NCI-H2227 (cell line): ENCODE measurements around the gene PTPRG.

Experiments used
- DNase-seq: peaks from one replicate; lab custom pipeline; 2025; ENCODE audit not compliant: unreplicated experiment; lab: John Stamatoyannopoulos, UW

Gene PTPRG

GRCh38 chr3:61562042-61562720, 810 bp downstream of the PTPRG start:
- DNase-seq = peak; percentile 35

GRCh38 chr3:61562721-61563312, 1.4 kb downstream of the PTPRG start:
- peak; percentile 16 for DNase-seq

GRCh38 chr3:61563313-61564271, 2.2 kb downstream of the PTPRG start:
- DNase-seq = no peak

- peak; percentile 68 for DNase-seq
These were observed 3.2 kb downstream of the PTPRG start for GRCh38 chr3:61564395-61565059.

- DNase-seq = no peak
These were observed 4.2 kb downstream of the PTPRG start for GRCh38 chr3:61565569-61565968.

GRCh38 chr3:61568127-61568526, 6.8 kb downstream of the PTPRG start:
- no peak for DNase-seq

- no peak for DNase-seq
These were observed 8.6 kb downstream of the PTPRG start for GRCh38 chr3:61569856-61570580.

- no peak for DNase-seq
These were observed 9.4 kb downstream of the PTPRG start for GRCh38 chr3:61570813-61571212.

GRCh38 chr3:61571516-61572336, 10.4 kb downstream of the PTPRG start:
- no peak for DNase-seq

- no peak for DNase-seq
These were observed 11.5 kb downstream of the PTPRG start for GRCh38 chr3:61572879-61573278.

GRCh38 chr3:61573441-61573840, 12.1 kb downstream of the PTPRG start:
- no peak for DNase-seq

GRCh38 chr3:61574854-61575253, 13.5 kb downstream of the PTPRG start:
- no peak for DNase-seq

- DNase-seq = no peak
These were observed 14.5 kb downstream of the PTPRG start for GRCh38 chr3:61575893-61576292.

GRCh38 chr3:61577760-61578159, 16.4 kb downstream of the PTPRG start:
- no peak for DNase-seq

GRCh38 chr3:61578667-61579367, 17.4 kb downstream of the PTPRG start:
- no peak for DNase-seq

- no peak for DNase-seq
These were observed 18.3 kb downstream of the PTPRG start for GRCh38 chr3:61579685-61580084.

- no peak for DNase-seq
These were observed 19.7 kb downstream of the PTPRG start for GRCh38 chr3:61580982-61581643.

GRCh38 chr3:61582287-61582686, 20.9 kb downstream of the PTPRG start:
- DNase-seq = no peak

GRCh38 chr3:61582846-61583245, 21.5 kb downstream of the PTPRG start:
- no peak for DNase-seq
